GM12878 (cell line): ENCODE results near the gene SLC47A2. TPM values are rescaled to one million over a fixed set of nuclear protein-coding genes. Genes with fewer than 3 reads are reported as not detected.

Source experiments
- ATAC-seq: fragments of 200-7000 bp; cut with Tn5 transposase; 3 replicates; pipeline ENCODE4 v1.9.1; 2020; ENCODE audit warnings: mild to moderate bottlenecking, moderate library complexity
- BruUV-seq: library from RNA; stranded (reverse); fragments of 400-500 nt; replicated peaks from 2 replicates; lab custom pipeline; 2021; lab: Mats Ljungman, UMichigan
- CTCF ChIA-PET: fragments of 300-600 bp; sonication (Branson Sonifier 250); formaldehyde crosslinking; extraction: SDS; loops from one replicate; lab custom pipeline; 2021; ENCODE audit warnings: inconsistent platforms; lab: Yijun Ruan, JAX
- POLR2A ChIA-PET: fragments of 350-600 bp; formaldehyde crosslinking; extraction: SDS; loops from one replicate; lab custom pipeline; 2021; ENCODE audit warnings: inconsistent platforms; lab: Charles Lee
- RAD21 ChIA-PET: fragments of 300-600 bp; sonication (Branson Sonifier 250); formaldehyde crosslinking; loops from one replicate; lab custom pipeline; 2023; ENCODE audit warnings: antibody characterized with exemption; ENCODE audit not compliant: unreplicated experiment; lab: Charles Lee
- SMC1A ChIA-PET: fragments of 300-600 bp; sonication (Branson Sonifier 250); formaldehyde crosslinking; loops from one replicate; lab custom pipeline; 2023; ENCODE audit not compliant: unreplicated experiment, uncharacterized antibody; lab: Charles Lee
- DNase-seq: peaks from one replicate; pipeline ENCODE4 v3.0.0-alpha.2; 2011; ENCODE audit warnings: low read depth, low spot score
- FAIRE-seq: peaks from 3 replicates; lab custom pipeline; 2011; peaks lifted over from hg19 to GRCh38; lab: Jason Lieb, UNC
- H2AFZ ChIP-seq: 2 replicates; pipeline ENCODE4 v1.6.0; 2011; ENCODE audit warnings: low read depth, low read length, control low read depth; ENCODE audit not compliant: control insufficient read depth
- H3K27ac ChIP-seq: 2 replicates; pipeline ENCODE4 v1.5.1; 2011; ENCODE audit warnings: control low read depth; ENCODE audit not compliant: control insufficient read depth, insufficient read depth
- H3K27me3 ChIP-seq, 2 experiments: replicated peaks in 1 of 2; 2 replicates each; pipeline versions ENCODE4 v1.6.0 to v1.6.1; 2011; ENCODE audit warnings: low read length in 1 of 2; ENCODE audit not compliant: control insufficient read depth in 2 of 2, insufficient read depth in 2 of 2
- H3K36me3 ChIP-seq, 2 experiments: 2 replicates each; pipeline ENCODE4 v1.5.1; 2011; ENCODE audit warnings: low read length in 1 of 2; ENCODE audit not compliant: control insufficient read depth in 2 of 2, insufficient read depth in 2 of 2
- H3K4me1 ChIP-seq: 2 replicates; pipeline ENCODE4 v1.6.1; 2011; ENCODE audit warnings: mild to moderate bottlenecking, low read length, moderate library complexity, mixed read lengths; ENCODE audit not compliant: control insufficient read depth, insufficient read depth
- H3K4me2 ChIP-seq: 2 replicates; pipeline ENCODE4 v1.6.0; 2011; ENCODE audit warnings: control low read depth; ENCODE audit not compliant: control insufficient read depth, insufficient read depth
- H3K4me3 ChIP-seq: fragments of 200-600 bp; sonication (generic); 2 replicates; pipeline ENCODE4 v1.5.1; 2016
- H3K79me2 ChIP-seq: 2 replicates; pipeline ENCODE4 v1.6.0; 2011; ENCODE audit warnings: low read length; ENCODE audit not compliant: control insufficient read depth, insufficient read depth
- H3K9ac ChIP-seq: 2 replicates; pipeline ENCODE4 v1.8.0; 2011; ENCODE audit warnings: low read length, control low read depth, mixed read lengths; ENCODE audit not compliant: control insufficient read depth, insufficient read depth
- H3K9me3 ChIP-seq: replicated peaks from 3 replicates; pipeline ENCODE4 v1.5.1; 2011; ENCODE audit warnings: mild to moderate bottlenecking, low read length; ENCODE audit not compliant: control insufficient read depth, insufficient read depth
- H4K20me1 ChIP-seq: 2 replicates; pipeline ENCODE4 v1.6.0; 2011; ENCODE audit not compliant: control insufficient read depth, insufficient read depth
- ASH2L ChIP-seq: fragments of 300-600, 200-600 bp; sonication (generic); IDR thresholded peaks from 2 replicates; pipeline ENCODE4 v1.6.1; 2017; ENCODE audit warnings: low read depth, mild to moderate bottlenecking, borderline replicate concordance
- BMI1 ChIP-seq: fragments of 450-650 bp; IDR thresholded peaks from 2 replicates; pipeline ENCODE4 v1.6.1; 2016; ENCODE audit warnings: mild to moderate bottlenecking, moderate library complexity, borderline replicate concordance
- IRF4 ChIP-seq: IDR thresholded peaks from 2 replicates; pipeline ENCODE4 v1.6.1; 2011; ENCODE audit warnings: low read depth, low read length
- KAT2A ChIP-seq: conservative IDR thresholded peaks from 2 replicates; pipeline ENCODE4 v1.6.1; 2011; ENCODE audit warnings: low read depth, low read length; ENCODE audit not compliant: control insufficient read depth
- POLR2A ChIP-seq: IDR thresholded peaks from 2 replicates; pipeline ENCODE4 v1.6.1; 2011; ENCODE audit warnings: low read depth, mild to moderate bottlenecking, low read length
- SMAD5 ChIP-seq: IDR thresholded peaks from 2 replicates; pipeline ENCODE4 v1.6.1; 2016; ENCODE audit warnings: antibody characterized with exemption, low read depth
- TAF1 ChIP-seq: IDR thresholded peaks from 2 replicates; pipeline ENCODE4 v1.6.1; 2011; ENCODE audit warnings: mild to moderate bottlenecking, low read depth, low read length, borderline replicate concordance
- ZBED1 ChIP-seq: IDR thresholded peaks from 2 replicates; pipeline ENCODE4 v1.6.1; 2016; ENCODE audit warnings: borderline replicate concordance
- ZNF274 ChIP-seq: IDR thresholded peaks from one replicate; pipeline ENCODE4 v1.8.0; 2011; ENCODE audit not compliant: insufficient read length, insufficient read depth
- WGBS: methylation state at CpG from one replicate; pipeline ENCODE4 v1.1.6; 2016; ENCODE audit warnings: low lambda C conversion rate; ENCODE audit not compliant: insufficient replicate concordance, insufficient coverage; ENCODE audit errors: missing lambda C conversion rate; 5-methylcytosine and 5-hydroxymethylcytosine counted together
- in situ Hi-C: fragments of 300-500 bp; cut with MboI; formaldehyde crosslinking; loops from 9 replicates; pipeline ENCODE4 v1.14.3; 2018; ENCODE audit warnings: mixed read lengths
- intact Hi-C: fragments of 100-400 bp; cut with micrococcal nuclease; formaldehyde crosslinking; loops from one replicate; pipeline ENCODE4 v1.14.2; 2022; ENCODE audit not compliant: unreplicated experiment
- polyA plus RNA-seq, 11 experiments: library from polyadenylated mRNA; depleted of rRNA in 4 of 11; unstranded in 6 of 11; stranded (reverse) in 5 of 11; fragments of >200 nt; fragmentation: Nextera tagmentation in 4 of 11; fragmentation: Illumina TruSeq in 1 of 11; extraction: Ambion mirVana in 4 of 11; extraction: Trizol in 1 of 11; gene quantifications; 1 replicate in 1 of 11; 2 replicates in 10 of 11; pipeline versions ENCODE4 v1.2.1 to v1.2.3, GENCODE V29; 2011 to 2016; ENCODE audit warnings: inconsistent platforms in 2 of 11, missing spikeins in 2 of 11, low read depth in 1 of 11
- total RNA-seq, 4 experiments: library from RNA; depleted of rRNA in 3 of 4; stranded (reverse); fragments of >200 nt in 3 of 4; fragmentation: Illumina TruSeq in 1 of 4; extraction: Trizol in 1 of 4; gene quantifications; 2 replicates each; pipeline versions ENCODE4 v1.2.1 to v1.2.3, GENCODE V29; 2013 to 2021
- TF ChIP-seq, protein P1 (sequence below): fragments of 450-650 bp; IDR thresholded peaks from 2 replicates; pipeline ENCODE4 v1.6.1; 2016; ENCODE audit warnings: mild to moderate bottlenecking
- TF ChIP-seq, protein P2 (sequence below): fragments of 450-650 bp; formaldehyde crosslinking; IDR thresholded peaks from 2 replicates; pipeline ENCODE4 v1.4.0; 2022; ENCODE audit warnings: mild to moderate bottlenecking, moderate library complexity
- TF ChIP-seq, protein P3 (sequence below): IDR thresholded peaks from 2 replicates; pipeline ENCODE4 v1.6.1; 2012; ENCODE audit warnings: low read length, inconsistent platforms
- TF ChIP-seq, protein P4 (sequence below): IDR thresholded peaks from 2 replicates; pipeline ENCODE4 v1.6.1; 2011; ENCODE audit warnings: low read depth, low read length, improper control_type of control experiment, borderline replicate concordance

SLC47A2 gene
- total and polyA plus RNA-seq, 10 of the 15 experiments (the other 5 are each of a cell fraction or from before 2014, with no cell fraction given): not detected

DNA sequence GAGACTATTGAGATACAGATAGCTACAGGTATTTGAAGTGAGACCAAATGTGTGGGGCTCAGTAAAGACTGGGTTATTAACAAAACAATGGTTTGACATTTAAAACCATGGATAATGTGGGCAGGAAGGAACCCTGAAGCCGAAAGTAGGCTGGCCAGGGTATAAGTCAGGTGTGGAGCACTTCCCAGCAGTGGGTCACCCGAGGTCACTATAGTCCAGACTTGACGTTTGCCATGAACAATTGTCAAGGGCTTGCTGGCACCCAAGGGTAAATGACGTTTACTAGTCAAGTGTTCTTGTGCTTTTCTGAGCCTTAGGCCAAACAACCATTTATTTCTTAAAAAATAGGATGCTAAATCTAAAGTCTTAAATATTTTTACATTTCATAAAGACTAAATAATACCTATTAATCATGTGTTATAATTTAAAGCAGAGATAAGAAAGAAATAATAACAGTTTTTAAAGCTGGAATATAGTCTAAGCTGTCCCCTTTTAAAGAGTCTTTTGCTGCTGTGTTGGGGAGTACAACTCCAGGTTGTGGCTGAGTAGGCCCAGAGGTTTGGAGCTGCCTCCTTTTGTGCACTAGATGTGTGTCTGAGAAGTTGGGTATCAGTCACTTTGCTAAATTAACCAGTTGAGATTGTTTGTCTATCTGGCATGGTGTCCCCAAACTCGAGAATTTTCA lies 52.1 kb downstream of the SLC47A2 start:
- H3K27ac ChIP-seq: no peak overlapping the region
- no peaks in the 10 kb centered on the region; a peak in 1 of 4 replicates for H3K36me3 ChIP-seq
- H3K27me3 ChIP-seq: no peaks in the 10 kb centered on the region
- TF ChIP-seq, protein P1, sequence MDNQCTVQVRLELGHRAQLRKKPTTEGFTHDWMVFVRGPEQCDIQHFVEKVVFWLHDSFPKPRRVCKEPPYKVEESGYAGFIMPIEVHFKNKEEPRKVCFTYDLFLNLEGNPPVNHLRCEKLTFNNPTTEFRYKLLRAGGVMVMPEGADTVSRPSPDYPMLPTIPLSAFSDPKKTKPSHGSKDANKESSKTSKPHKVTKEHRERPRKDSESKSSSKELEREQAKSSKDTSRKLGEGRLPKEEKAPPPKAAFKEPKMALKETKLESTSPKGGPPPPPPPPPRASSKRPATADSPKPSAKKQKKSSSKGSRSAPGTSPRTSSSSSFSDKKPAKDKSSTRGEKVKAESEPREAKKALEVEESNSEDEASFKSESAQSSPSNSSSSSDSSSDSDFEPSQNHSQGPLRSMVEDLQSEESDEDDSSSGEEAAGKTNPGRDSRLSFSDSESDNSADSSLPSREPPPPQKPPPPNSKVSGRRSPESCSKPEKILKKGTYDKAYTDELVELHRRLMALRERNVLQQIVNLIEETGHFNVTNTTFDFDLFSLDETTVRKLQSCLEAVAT: no peak
- TF ChIP-seq, protein P2, sequence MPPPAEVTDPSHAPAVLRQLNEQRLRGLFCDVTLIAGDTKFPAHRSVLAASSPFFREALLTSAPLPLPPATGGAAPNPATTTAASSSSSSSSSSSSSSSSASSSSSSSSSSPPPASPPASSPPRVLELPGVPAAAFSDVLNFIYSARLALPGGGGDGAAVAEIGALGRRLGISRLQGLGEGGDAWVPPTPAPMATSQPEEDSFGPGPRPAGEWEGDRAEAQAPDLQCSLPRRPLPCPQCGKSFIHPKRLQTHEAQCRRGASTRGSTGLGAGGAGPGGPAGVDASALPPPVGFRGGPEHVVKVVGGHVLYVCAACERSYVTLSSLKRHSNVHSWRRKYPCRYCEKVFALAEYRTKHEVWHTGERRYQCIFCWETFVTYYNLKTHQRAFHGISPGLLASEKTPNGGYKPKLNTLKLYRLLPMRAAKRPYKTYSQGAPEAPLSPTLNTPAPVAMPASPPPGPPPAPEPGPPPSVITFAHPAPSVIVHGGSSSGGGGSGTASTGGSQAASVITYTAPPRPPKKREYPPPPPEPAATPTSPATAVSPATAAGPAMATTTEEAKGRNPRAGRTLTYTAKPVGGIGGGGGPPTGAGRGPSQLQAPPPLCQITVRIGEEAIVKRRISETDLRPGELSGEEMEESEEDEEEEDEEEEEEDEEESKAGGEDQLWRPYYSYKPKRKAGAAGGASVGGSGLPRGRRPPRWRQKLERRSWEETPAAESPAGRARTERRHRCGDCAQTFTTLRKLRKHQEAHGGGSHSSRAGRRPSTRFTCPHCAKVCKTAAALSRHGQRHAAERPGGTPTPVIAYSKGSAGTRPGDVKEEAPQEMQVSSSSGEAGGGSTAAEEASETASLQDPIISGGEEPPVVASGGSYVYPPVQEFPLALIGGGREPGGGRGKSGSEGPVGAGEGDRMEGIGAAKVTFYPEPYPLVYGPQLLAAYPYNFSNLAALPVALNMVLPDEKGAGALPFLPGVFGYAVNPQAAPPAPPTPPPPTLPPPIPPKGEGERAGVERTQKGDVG (CRISPR knock-in tag): no peak
- TF ChIP-seq ZNF274 (no peak), IRF4 (no peak), ASH2L (no peak), POLR2A (no peak), SMAD5 (no peak), TAF1 (no peak), KAT2A (no peak), BMI1 (no peak), ZBED1 (no peak)
- TF ChIP-seq, protein P3, sequence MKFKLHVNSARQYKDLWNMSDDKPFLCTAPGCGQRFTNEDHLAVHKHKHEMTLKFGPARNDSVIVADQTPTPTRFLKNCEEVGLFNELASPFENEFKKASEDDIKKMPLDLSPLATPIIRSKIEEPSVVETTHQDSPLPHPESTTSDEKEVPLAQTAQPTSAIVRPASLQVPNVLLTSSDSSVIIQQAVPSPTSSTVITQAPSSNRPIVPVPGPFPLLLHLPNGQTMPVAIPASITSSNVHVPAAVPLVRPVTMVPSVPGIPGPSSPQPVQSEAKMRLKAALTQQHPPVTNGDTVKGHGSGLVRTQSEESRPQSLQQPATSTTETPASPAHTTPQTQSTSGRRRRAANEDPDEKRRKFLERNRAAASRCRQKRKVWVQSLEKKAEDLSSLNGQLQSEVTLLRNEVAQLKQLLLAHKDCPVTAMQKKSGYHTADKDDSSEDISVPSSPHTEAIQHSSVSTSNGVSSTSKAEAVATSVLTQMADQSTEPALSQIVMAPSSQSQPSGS: no peak
- TF ChIP-seq, protein P4, sequence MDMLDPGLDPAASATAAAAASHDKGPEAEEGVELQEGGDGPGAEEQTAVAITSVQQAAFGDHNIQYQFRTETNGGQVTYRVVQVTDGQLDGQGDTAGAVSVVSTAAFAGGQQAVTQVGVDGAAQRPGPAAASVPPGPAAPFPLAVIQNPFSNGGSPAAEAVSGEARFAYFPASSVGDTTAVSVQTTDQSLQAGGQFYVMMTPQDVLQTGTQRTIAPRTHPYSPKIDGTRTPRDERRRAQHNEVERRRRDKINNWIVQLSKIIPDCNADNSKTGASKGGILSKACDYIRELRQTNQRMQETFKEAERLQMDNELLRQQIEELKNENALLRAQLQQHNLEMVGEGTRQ: no peak
- H4K20me1 ChIP-seq: no peaks in the 10 kb centered on the region; the same call in 1 of the 2 replicates
- no peak overlapping the region for H3K4me3 ChIP-seq
- in situ Hi-C loops: no loop called here
- H3K79me2 ChIP-seq: no peaks in the 10 kb centered on the region
- H2AFZ ChIP-seq: no peak overlapping the region
- 88% methylated on average over 5 of the region's 5 CpGs for WGBS
- no peak overlapping the region for H3K4me2 ChIP-seq
- RAD21 ChIA-PET: interaction anchor here (1.3 kb wide), 1 partner anchor 15 kb away, joined by 3 read pairs; the partner anchor contains the start of gene ALDH3A2
- POLR2A ChIA-PET: no interaction called here
- no peak for DNase-seq
- FAIRE-seq: no peak
- intact Hi-C loops: no loop called here
- BruUV-seq: no TSS peak
- SMC1A ChIA-PET: interaction anchor here (0.6 kb wide), 2 partner anchors 12 to 65 kb away, joined by 3 read pairs; no protein-coding TSS in a partner anchor
- H3K9me3 ChIP-seq: no peaks in the 10 kb centered on the region
- no peak for ATAC-seq
- no peak overlapping the region for H3K9ac ChIP-seq
- no peaks in the 10 kb centered on the region for H3K4me1 ChIP-seq
- CTCF ChIA-PET: interaction anchor here (0.6 to 1.5 kb wide), 2 partner anchors 18 to 37 kb away, joined by 3 to 6 read pairs; no protein-coding TSS in a partner anchor
